Fibroblast of skin of right quadriceps (primary cell): ENCODE measurements around the gene ACSS2.
"Not testable (repeated sequence)": the region's sequence is repeated elsewhere in the genome, so short reads cannot be mapped to it uniquely, and the experiment has no call there.

Source experiments
- DNase-seq: peaks from one replicate; pipeline ENCODE4 v3.0.0-alpha.2; 2013

The ACSS2 gene

DNA sequence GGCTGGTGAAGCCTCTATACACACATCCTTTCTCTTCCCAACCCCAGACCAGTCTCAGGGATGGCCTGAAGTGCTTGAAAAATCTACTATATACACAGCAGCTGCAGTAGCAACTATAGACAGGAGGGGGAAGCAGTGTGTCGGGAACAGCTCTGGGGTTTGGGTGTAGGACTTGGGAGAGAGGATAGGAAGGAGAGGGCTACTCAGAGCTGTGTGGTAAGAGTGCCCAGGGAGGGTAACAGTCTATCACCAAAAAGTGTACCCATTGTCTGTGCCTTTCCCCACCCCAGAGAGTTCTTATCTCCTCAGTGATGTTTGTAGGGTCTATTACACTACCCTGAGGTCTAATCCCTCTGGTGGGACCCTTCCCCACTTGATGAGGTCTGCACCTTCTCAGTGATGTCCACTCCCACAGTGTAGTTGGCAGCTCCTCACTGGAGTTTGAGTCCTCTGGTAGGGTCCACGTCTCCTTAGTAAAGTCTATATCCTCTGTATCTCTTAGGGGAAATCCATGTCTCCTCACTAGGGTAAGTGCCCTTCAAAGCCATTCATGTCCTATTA lies 2.2 kb upstream of the ACSS2 start:
- peak; percentile 83 for DNase-seq

DNA sequence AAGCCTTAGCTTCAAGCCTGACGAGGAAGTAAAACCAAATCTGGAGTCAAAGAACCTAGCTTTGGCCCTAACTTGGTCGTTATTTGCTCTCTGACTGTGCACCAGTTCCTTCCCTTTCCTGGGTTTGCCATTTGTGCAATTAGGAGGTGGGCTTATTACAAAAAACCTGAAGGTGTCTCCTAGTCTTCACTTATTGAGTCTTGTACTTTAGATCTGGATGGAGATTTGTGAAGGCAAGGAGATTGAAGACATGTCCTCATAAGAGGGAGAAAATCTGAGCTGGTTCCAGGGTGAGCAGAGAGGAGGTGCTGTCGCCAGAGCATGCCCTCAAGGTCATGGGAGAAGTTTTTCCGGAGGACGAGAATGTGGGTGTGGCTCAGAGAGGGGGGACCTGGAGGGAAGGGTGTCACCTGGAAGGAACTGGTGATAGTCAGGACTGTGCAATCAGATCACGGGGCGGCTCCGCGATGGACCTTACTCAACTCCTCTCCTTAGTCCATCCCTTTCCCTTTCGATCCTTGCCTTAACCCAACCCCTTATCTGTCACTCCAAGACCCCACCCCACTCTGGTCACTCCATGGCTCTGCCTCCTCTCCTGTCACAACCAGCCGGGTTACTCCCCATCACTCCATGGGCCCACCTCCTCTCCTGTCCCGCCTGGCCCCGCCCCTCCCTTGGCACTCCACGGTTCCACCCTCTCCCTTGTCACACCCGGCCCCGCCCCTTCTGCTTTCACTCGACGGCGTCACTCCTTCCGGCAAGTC lies 588 bp upstream of the ACSS2 start:
- DNase-seq, result peak; percentile 98

DNA sequence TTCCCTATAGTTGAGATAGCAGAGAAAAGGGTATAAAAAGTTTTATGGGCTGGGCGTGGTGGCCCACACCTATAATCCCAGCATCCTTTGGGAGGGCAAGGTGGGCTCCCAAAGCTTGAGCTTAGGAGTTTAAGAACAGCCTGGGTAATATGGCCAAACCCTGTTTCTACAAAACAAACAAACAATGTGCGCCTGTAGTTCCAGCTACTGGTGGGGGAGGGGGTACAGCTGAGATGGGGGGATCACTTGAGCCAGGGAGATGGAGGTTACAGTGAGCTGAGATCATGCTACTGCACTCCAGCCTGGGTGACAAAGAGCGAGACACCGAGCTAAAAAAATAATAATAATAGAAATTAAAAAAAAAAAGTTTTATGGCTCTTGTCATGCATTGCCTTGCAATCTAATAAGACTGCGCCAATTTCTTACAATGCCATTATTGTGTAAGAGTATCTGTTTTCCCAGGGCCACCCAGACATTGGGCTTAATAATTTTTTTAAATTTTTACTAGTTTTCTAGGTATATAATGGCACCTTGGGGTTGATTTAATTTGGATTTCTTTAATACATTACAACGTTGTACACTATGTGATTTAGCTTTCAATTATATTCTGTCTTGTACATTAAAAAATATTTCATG lies 3.9 kb downstream of the ACSS2 start:
- DNase-seq, result no peak

- DNase-seq, result not testable (repeated sequence)
Observed at GRCh38 chr20:34880971-34881370, 4.6 kb downstream of the ACSS2 start.

GRCh38 chr20:34881689-34882088 lies 5.3 kb downstream of the ACSS2 start:
- no peak for DNase-seq

- DNase-seq, result no peak
Observed at GRCh38 chr20:34883087-34883688, 6.8 kb downstream of the ACSS2 start.

DNA sequence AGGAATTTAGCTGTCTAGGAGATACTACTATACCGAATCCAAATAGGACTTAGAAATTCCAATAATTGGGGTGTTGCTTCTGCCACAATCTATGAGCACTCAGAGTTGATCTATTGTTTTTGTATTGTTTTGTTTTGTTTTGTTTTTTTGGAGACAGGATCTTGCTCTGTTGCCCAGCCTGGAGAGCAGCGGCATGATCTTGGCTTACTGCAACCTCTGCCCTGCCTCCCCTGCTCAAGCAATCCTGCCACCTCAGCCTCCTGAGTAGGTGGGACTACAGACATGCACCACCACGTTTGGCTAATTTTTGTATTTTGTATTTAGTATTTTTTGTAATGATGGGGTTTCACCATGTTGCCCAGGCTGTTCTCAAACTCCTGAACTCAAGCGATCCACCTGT lies 7.4 kb downstream of the ACSS2 start:
- no peak for DNase-seq

DNA sequence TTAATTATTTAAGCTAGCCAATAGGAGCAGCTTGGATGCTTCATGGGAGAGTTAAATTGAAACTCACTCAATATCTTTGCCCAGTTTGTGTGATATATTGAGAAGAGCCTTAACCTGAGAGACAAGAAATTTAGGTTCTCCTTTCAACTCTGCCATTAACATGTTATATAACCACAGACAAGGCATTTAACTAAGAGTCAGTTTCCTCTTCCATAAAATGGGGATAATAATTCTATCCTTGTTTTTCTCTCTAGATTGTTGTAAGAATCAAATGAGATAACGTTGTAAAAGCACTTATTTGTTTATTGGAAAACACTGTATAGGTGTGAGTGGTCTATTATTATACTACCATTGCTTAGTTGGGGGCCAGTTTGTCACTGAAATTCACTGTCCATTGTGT lies 7.8 kb downstream of the ACSS2 start:
- DNase-seq, result no peak

- no peak for DNase-seq
Observed at GRCh38 chr20:34886122-34886521, 9.7 kb downstream of the ACSS2 start.

DNA sequence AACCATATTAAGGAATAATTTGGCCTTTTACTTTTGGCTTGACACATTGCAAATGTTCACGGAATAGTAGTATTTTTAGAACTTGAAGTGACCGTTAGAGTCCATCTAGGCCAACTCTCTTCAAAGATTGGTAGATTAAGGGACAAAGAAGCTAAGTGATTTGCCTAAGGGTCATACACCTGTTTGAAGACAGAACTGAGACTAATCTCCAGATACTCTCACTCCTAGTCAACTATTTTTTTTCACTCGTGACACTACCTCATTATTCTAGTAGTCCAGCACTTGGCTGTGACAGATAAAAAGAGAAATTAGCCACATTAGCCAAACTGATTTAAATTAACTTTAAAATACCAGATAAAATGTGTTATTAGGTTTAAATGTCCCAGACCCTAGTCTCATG lies 10.6 kb downstream of the ACSS2 start:
- no peak for DNase-seq

- DNase-seq, result no peak
Observed at GRCh38 chr20:34888468-34888867, 12.1 kb downstream of the ACSS2 start.

- peak; percentile 67 for DNase-seq
Observed at GRCh38 chr20:34891166-34892062, 15.0 kb downstream of the ACSS2 start.

- DNase-seq, result no peak
Observed at GRCh38 chr20:34892671-34893070, 16.3 kb downstream of the ACSS2 start.

DNA sequence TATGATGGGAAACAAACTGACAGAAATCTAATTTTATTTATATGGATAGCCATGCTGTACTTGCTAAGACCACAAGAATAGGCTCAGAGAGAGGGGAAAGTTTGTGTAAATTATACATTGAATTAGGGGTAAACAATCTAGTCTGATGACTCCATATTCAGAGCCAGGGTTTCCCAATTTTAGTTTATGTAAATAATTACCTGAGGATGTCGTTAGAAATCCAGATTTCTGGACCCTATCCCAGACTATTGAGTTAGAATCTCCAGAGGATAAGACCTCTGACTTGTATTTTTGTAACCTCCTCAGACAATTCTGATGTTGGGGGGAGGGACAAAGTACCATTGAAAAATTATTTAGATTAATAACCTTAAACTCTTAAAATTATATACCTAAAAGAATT lies 18.3 kb downstream of the ACSS2 start:
- no peak for DNase-seq

DNA sequence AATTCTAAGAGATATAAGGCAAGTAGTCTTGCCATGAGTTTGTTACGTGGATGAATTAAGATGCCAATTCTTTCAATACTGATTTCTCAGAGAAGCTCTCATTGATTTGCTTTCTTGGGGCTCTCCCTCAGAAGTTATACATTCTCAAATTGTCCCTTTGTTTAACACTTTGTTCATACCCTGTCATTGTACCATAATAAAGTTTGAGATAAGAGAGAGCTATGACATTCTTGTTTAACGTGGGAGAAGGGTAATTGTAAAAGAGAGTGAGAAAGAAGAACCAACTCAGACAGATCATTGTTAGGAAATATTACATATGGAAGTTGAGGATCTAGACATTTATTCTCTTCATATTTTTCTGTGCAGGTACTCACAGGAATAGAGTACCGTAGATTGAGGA lies 19.1 kb downstream of the ACSS2 start:
- DNase-seq, result no peak

DNA sequence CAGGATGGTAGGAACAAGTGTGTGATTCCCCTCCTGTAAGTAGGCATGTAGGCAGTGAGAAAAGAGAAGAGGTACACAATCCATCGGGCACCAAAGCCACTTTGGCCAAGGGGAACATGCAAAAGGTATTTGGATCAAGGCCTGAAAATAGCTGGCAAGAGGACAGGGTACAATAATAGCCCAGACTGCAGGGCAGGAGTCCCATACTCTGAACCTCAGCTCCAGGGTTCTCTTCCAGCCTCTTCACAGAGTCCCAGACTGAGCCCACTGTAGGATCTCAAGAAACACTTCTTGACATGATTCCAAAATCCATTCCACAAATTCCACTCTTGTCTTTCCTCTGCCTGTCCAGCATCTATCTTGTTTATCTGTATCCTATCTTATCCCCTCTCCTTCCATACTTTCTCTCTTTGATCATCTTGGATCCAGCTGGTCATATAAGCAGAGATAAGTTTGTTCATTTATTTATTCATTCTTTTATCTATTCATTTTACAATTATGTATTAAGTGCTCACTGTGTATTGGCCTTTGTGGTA lies 19.7 kb downstream of the ACSS2 start:
- no peak for DNase-seq

- not testable (repeated sequence) for DNase-seq
Observed at GRCh38 chr20:34898129-34898528, 21.7 kb downstream of the ACSS2 start.

DNA sequence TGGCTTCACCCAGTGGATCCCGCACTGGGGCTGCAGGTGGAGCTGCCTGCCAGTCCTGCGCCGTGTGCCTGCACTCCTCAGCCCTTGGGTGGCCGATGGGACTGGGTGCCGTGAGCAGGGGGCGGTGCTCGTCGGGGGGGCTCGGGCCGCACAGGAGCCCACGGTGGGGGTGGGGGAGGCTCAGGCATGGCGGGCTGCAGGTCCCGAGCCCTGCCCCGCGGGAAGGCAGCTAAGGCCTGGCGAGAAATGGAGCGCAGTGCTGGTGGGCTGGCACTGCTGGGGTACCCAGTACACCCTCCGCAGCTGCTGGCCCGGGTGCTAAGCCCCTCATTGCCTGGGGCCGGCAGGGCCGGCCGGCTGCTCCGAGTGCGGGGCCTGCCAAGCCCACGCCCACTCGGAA lies 22.3 kb downstream of the ACSS2 start:
- not testable (repeated sequence) for DNase-seq

DNA sequence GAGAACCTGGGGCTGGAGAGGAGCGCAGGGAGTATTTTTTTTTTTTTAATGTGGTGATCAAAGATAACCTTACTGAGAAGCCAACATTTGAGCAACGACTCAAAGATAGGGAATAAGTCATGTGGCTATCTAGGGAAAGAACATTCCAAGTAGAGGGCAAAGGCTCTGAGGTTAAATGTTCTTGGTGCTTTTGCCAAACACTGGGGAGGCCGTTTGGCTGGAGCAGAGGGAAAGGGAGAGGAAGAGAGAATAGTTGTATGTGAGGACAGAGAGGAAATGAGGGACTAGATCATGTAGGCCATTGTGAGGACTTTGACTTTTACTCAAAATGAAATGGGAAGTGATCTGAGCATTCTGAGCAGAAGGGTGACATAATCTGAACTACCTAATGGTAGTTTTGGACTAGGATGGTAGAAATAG lies 27.8 kb downstream of the ACSS2 start:
- DNase-seq, result no peak

DNA sequence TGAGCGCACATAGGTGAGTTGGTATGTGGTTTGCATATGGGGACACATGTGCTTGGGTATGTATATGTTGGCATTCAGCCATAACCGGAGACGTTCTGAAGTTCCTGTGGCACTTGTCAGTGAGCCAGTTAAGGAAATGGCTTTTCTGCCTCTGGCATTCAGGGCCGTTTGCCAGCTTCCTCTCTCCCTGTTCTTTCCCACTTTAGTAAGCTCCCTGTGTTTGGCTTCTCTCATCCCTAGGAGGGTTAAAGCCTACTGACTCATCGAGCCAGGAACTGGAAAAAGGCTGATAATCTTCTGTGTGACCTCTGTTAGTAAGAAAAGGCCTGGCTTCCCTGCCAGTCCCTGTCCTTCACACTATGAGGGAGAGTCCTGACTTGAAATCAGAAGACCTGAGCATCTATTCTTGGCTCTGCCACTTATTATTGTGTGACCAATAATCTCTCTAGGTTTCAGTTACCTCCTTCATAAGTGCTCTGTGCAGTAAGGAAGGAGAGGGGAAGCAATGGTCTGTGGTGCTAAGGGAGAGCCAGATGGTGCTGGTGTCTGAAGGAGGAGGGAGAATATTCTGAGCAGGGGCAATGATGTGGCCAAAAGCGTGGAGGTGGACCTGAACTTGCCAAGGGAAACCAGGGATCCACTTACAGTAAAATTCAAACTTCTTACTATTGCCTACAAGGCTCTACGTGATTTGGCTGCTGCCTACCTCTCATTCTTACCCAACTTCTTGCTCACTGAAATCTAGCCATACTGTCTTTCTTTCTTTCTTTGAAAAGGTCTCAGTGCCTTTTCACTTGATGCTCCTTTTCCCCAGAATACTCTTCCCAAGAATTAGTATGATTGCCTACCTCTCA lies 31.4 kb downstream of the ACSS2 start:
- DNase-seq, result peak; percentile 91

DNA sequence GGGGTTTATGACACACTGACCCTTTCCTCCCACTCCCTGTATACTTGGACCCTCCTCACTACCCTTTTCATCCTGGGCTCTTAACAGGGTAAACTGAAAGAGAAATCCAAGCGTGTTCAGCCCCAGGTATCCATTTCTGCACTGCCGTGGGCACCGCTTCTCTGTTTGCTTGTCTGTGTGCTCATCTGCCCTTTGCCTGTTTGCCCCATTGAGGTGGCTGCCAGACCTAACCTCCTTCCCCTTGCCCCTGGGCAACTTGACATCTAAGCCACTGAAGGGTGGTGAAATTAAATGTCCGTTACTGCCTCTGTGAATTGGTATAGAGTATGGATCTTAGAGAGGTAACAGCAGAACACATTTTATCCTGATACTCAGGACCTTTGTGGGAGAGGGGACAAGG lies 38.7 kb downstream of the ACSS2 start:
- DNase-seq, result no peak
